DOHH2 (cell line): ENCODE measurements around the gene HYOU1.
"Not testable (repeated sequence)": the region's sequence is repeated elsewhere in the genome, so short reads cannot be mapped to it uniquely, and the experiment has no call there.

Source experiments
- H3F3A ChIP-seq: fragments of 200-600 bp; sonication (generic), shearing (Covaris generic); 2 replicates; pipeline ENCODE4 v1.6.0; 2016; ENCODE audit warnings: antibody characterized with exemption, mild to moderate bottlenecking; ENCODE audit not compliant: control insufficient read depth, insufficient read depth
- H3K27ac ChIP-seq: fragments of 200-600 bp; sonication (generic); 2 replicates; pipeline ENCODE4 v1.5.1; 2014; ENCODE audit warnings: low read depth, mild to moderate bottlenecking, low read length, moderate library complexity
- H3K27me3 ChIP-seq: fragments of 200-600 bp; sonication (generic); 2 replicates; pipeline ENCODE4 v1.6.1; 2014; ENCODE audit warnings: mild to moderate bottlenecking, low read length, mixed read lengths; ENCODE audit not compliant: control insufficient read depth
- H3K36me3 ChIP-seq: fragments of 200-600 bp; sonication (generic); 2 replicates; pipeline ENCODE4 v1.6.1; 2014; ENCODE audit warnings: mild to moderate bottlenecking, low read length, moderate library complexity, mixed read lengths; ENCODE audit not compliant: control insufficient read depth
- H3K4me1 ChIP-seq: fragments of 200-600 bp; sonication (generic); 2 replicates; pipeline ENCODE4 v1.6.1; 2014; ENCODE audit warnings: mild to moderate bottlenecking, low read length, mixed read lengths; ENCODE audit not compliant: control insufficient read depth
- H3K4me2 ChIP-seq: fragments of 200-600 bp; sonication (generic); 2 replicates; pipeline ENCODE4 v1.6.0; 2014; ENCODE audit warnings: mild to moderate bottlenecking, low read length, moderate library complexity
- H3K4me3 ChIP-seq: fragments of 200-600 bp; sonication (generic); 2 replicates; pipeline ENCODE4 v1.5.1; 2014; ENCODE audit warnings: mild to moderate bottlenecking, low read length, mixed read lengths
- H3K79me2 ChIP-seq: fragments of 200-600 bp; sonication (generic); 2 replicates; pipeline ENCODE4 v1.6.1; 2014; ENCODE audit warnings: mild to moderate bottlenecking, low read length, mixed read lengths; ENCODE audit not compliant: control insufficient read depth
- H3K9me2 ChIP-seq: fragments of 200-600 bp; sonication (generic); replicated peaks from 2 replicates; pipeline ENCODE4 v1.6.1; 2014; ENCODE audit warnings: mild to moderate bottlenecking, low read length, mixed read lengths; ENCODE audit not compliant: control insufficient read depth
- H3K9me3 ChIP-seq: fragments of 200-600 bp; sonication (generic); 2 replicates; pipeline ENCODE4 v1.6.1; 2014; ENCODE audit warnings: antibody characterized with exemption, low read length, mixed read lengths; ENCODE audit not compliant: control insufficient read depth, insufficient read depth
- H4K20me1 ChIP-seq: fragments of 200-600 bp; sonication (generic); 2 replicates; pipeline ENCODE4 v1.6.0; 2014; ENCODE audit warnings: low read depth, mild to moderate bottlenecking, antibody characterized with exemption, low read length, moderate library complexity; ENCODE audit not compliant: control insufficient read depth, insufficient read depth
- CTCF ChIP-seq: fragments of 200-600 bp; sonication (generic); IDR thresholded peaks from one replicate; pipeline ENCODE4 v1.5.1; 2014; ENCODE audit warnings: antibody characterized with exemption, mild to moderate bottlenecking, low read depth, low read length; ENCODE audit not compliant: poor library complexity, severe bottlenecking
- EZH2phosphoT487 ChIP-seq: fragments of 200-600 bp; sonication (generic); IDR thresholded peaks from 2 replicates; pipeline ENCODE4 v1.6.1; 2017; ENCODE audit warnings: borderline replicate concordance, mild to moderate bottlenecking, antibody characterized with exemption, low read length, moderate library complexity, mixed read lengths

HYOU1 gene

GRCh38 chr11:119061256-119061655, 4.3 kb upstream of the HYOU1 start:
- Histone ChIP-seq H4K20me1 (0 out of 2 replicates have a peak, but pooled peaks cover under 1% of the 10 kb centered on the region), H3K36me3 (peaks cover 9% of the 10 kb centered on the region; the same call in 1 of the 2 replicates), H3K79me2 (peaks cover 25% of the 10 kb centered on the region), H3K9me2 (no peaks in the 10 kb centered on the region), H3K4me1 (peaks cover 16% of the 10 kb centered on the region), H3K4me3 (no peak overlapping the region), H3F3A (no peaks in the 10 kb centered on the region), H3K4me2 (no peak overlapping the region), H3K9me3 (no peaks in the 10 kb centered on the region), H3K27ac (no peak overlapping the region), H3K27me3 (no peaks in the 10 kb centered on the region)
- TF ChIP-seq EZH2phosphoT487 (no peak), CTCF (no peak)

GRCh38 chr11:119059128-119059527, 2.1 kb upstream of the HYOU1 start:
- not testable (repeated sequence) for H3K27me3 ChIP-seq, H3K9me3 ChIP-seq, H3K27ac ChIP-seq, H3K4me2 ChIP-seq, H3K9me2 ChIP-seq, H4K20me1 ChIP-seq, H3K4me3 ChIP-seq, H3F3A ChIP-seq
- peaks cover 23% of the 10 kb centered on the region for H3K36me3 ChIP-seq
- peaks cover 17% of the 10 kb centered on the region for H3K4me1 ChIP-seq
- H3K79me2 ChIP-seq: peaks cover 37% of the 10 kb centered on the region

GRCh38 chr11:119056421-119056999, 495 bp downstream of the HYOU1 start:
- H3K79me2 ChIP-seq: peaks cover 37% of the 10 kb centered on the region
- H3F3A ChIP-seq: no peaks in the 10 kb centered on the region
- H3K9me2 ChIP-seq: no peaks in the 10 kb centered on the region
- peak overlapping the region; percentile 92 for H3K4me2 ChIP-seq
- H3K27me3 ChIP-seq: no peaks in the 10 kb centered on the region
- H3K27ac ChIP-seq: peak overlapping the region; percentile 62
- no peaks in the 10 kb centered on the region for H3K9me3 ChIP-seq
- peaks cover 17% of the 10 kb centered on the region for H3K4me1 ChIP-seq
- H3K36me3 ChIP-seq: peaks cover 49% of the 10 kb centered on the region
- TF ChIP-seq CTCF: no peak
- no peak for TF ChIP-seq EZH2phosphoT487
- peaks cover 8% of the 10 kb centered on the region; the same call in 1 of the 2 replicates for H4K20me1 ChIP-seq
- H3K4me3 ChIP-seq: peak overlapping the region; percentile 95

GRCh38 chr11:119055901-119056300, 1.1 kb downstream of the HYOU1 start:
- Histone ChIP-seq H3K9me3 (no peaks in the 10 kb centered on the region), H3K4me2 (peak overlapping the region; percentile 92), H3K36me3 (peaks cover 55% of the 10 kb centered on the region), H3K9me2 (no peaks in the 10 kb centered on the region), H3F3A (no peaks in the 10 kb centered on the region), H4K20me1 (peaks cover 8% of the 10 kb centered on the region; the same call in 1 of the 2 replicates), H3K79me2 (peaks cover 37% of the 10 kb centered on the region), H3K4me3 (peak overlapping the region; percentile 95), H3K4me1 (peaks cover 17% of the 10 kb centered on the region), H3K27ac (peak overlapping the region; percentile 62), H3K27me3 (no peaks in the 10 kb centered on the region)
- no peak for TF ChIP-seq EZH2phosphoT487
- peak; percentile 47 for TF ChIP-seq CTCF
